ENCODE measurements around the gene TRPM6. TPM values are rescaled to one million over a fixed set of nuclear protein-coding genes. Genes with fewer than 3 reads are reported as not detected.

Gene TRPM6
- total RNA-seq, 1 donor from 2014 or later: 1.7 TPM

DNA sequence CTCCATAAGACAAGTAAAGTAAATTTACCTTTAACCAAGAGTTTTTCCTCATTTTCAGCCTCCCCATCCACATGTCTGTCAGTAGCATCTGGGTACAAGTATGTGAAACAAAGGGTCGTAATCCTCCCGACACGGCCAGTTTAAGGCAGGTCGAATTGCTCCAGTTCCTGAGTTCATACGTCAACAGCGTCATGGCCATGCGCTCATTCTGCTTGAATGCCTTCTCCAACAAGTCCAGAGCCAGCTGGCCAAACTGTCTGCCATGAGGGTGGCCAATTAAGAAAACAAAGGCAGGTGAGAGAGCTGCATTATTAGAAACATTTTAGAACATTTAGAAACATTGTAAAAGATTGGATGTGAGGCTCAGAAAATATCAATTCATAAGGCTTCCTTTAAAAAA lies 87.5 kb downstream of the TRPM6 start:
- no peaks in the 10 kb centered on the region for H3K36me3 Mint-ChIP-seq (ENCODE audit: unreplicated experiment)
- TF ChIP-seq, protein P1, sequence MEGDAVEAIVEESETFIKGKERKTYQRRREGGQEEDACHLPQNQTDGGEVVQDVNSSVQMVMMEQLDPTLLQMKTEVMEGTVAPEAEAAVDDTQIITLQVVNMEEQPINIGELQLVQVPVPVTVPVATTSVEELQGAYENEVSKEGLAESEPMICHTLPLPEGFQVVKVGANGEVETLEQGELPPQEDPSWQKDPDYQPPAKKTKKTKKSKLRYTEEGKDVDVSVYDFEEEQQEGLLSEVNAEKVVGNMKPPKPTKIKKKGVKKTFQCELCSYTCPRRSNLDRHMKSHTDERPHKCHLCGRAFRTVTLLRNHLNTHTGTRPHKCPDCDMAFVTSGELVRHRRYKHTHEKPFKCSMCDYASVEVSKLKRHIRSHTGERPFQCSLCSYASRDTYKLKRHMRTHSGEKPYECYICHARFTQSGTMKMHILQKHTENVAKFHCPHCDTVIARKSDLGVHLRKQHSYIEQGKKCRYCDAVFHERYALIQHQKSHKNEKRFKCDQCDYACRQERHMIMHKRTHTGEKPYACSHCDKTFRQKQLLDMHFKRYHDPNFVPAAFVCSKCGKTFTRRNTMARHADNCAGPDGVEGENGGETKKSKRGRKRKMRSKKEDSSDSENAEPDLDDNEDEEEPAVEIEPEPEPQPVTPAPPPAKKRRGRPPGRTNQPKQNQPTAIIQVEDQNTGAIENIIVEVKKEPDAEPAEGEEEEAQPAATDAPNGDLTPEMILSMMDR (IDR thresholded peaks at IDR 0.05; ENCODE audit: partially characterized antibody, unreplicated experiment): no peak
- H3K27me3 Mint-ChIP-seq (ENCODE audit: unreplicated experiment): no peaks in the 10 kb centered on the region
- no peak for DNase-seq
- H3K9me3 Mint-ChIP-seq (ENCODE audit: unreplicated experiment): peaks cover 2% of the 10 kb centered on the region
- H3K27ac Mint-ChIP-seq (ENCODE audit: unreplicated experiment): peak overlapping the region; percentile 40
- H3K4me1 Mint-ChIP-seq (ENCODE audit: low read depth, unreplicated experiment): peaks cover 12% of the 10 kb centered on the region
- no peak overlapping the region for H3K4me3 Mint-ChIP-seq (ENCODE audit: unreplicated experiment)

DNA sequence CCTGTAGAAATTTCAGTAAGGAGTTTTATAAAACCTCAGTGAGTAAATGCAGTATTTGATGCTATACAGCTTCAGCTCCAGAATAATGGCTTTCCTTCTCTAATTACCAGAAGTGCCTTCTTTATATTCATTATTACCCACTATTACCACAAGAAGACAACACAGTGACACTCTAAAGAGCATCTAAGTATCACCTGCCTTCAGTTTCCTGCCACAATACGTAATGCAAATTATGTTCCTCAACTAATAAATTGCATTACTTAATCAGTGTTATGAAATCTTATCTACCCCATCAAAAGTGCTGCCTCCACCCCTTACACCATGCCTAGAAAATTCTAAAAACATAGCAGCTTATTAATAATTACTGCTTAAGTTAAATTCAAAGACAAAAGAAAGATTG lies 91.9 kb downstream of the TRPM6 start:
- no peaks in the 10 kb centered on the region for H3K27me3 Mint-ChIP-seq (ENCODE audit: unreplicated experiment)

DNA sequence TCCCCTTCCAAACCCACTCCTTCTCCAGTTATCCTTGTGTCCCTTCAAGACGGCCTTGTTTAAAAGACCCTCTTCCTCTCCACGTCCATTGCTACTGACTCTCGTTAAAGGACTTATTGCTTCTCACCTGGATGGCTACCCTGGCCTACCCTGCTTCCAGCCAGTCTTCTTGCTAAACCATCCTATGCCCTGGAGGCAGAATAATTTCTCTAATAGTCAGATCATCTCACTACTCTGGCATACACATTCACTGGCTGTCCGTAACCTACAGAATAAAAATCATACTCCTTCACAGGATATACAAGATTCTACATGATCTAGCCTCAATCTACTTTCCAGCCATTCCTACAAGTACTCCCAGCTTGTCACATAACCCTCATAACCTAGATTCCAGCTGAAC lies 92.6 kb downstream of the TRPM6 start:
- Mint-ChIP-seq H3K27me3 (ENCODE audit: unreplicated experiment) (no peaks in the 10 kb centered on the region), H3K4me3 (ENCODE audit: unreplicated experiment) (no peak overlapping the region), H3K9me3 (ENCODE audit: unreplicated experiment) (peaks cover 2% of the 10 kb centered on the region), H3K36me3 (ENCODE audit: unreplicated experiment) (no peaks in the 10 kb centered on the region), H3K27ac (ENCODE audit: unreplicated experiment) (no peak overlapping the region), H3K4me1 (ENCODE audit: low read depth, unreplicated experiment) (peaks cover 6% of the 10 kb centered on the region)
- no peak for DNase-seq
- TF ChIP-seq, protein P1 (IDR thresholded peaks at IDR 0.05; ENCODE audit: partially characterized antibody, unreplicated experiment): no peak

More for the DNA sequence above, 91.9 kb downstream of the TRPM6 start:
- no peaks in the 10 kb centered on the region for H3K36me3 Mint-ChIP-seq (ENCODE audit: unreplicated experiment)
- no peak overlapping the region for H3K27ac Mint-ChIP-seq (ENCODE audit: unreplicated experiment)
- no peak overlapping the region for H3K4me3 Mint-ChIP-seq (ENCODE audit: unreplicated experiment)
- H3K4me1 Mint-ChIP-seq (ENCODE audit: low read depth, unreplicated experiment): peaks cover 9% of the 10 kb centered on the region
- DNase-seq: no peak
- H3K9me3 Mint-ChIP-seq (ENCODE audit: unreplicated experiment): peaks cover 2% of the 10 kb centered on the region
- TF ChIP-seq, protein P1 (IDR thresholded peaks at IDR 0.05; ENCODE audit: partially characterized antibody, unreplicated experiment): no peak

DNA sequence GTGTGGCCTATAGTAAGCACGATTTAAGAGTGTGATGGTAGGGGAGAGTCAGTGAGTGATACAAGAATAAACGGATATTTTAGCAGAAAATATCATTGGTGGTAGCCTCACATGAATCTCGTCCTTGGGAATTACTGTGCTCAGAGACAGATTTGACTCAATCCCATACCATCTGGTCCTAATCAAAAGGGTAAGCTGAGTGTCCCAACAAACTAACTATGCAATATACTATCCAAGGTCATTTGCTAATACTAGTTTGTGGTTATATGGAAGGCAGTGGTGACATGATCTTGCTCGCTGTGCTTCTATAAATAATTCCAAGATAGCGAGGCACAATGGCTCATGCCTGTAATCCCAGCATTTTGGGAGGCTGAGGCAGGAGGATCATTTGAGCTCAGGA lies 103.2 kb downstream of the TRPM6 start:
- no peaks in the 10 kb centered on the region for H3K4me1 Mint-ChIP-seq (ENCODE audit: low read depth, unreplicated experiment)
- no peaks in the 10 kb centered on the region for H3K9me3 Mint-ChIP-seq (ENCODE audit: unreplicated experiment)
- TF ChIP-seq, protein P1 (IDR thresholded peaks at IDR 0.05; ENCODE audit: partially characterized antibody, unreplicated experiment): no peak
- DNase-seq: no peak
- no peak overlapping the region for H3K27ac Mint-ChIP-seq (ENCODE audit: unreplicated experiment)
- H3K27me3 Mint-ChIP-seq (ENCODE audit: unreplicated experiment): peaks cover 1% of the 10 kb centered on the region
- H3K4me3 Mint-ChIP-seq (ENCODE audit: unreplicated experiment): no peak overlapping the region
- no peaks in the 10 kb centered on the region for H3K36me3 Mint-ChIP-seq (ENCODE audit: unreplicated experiment)

DNA sequence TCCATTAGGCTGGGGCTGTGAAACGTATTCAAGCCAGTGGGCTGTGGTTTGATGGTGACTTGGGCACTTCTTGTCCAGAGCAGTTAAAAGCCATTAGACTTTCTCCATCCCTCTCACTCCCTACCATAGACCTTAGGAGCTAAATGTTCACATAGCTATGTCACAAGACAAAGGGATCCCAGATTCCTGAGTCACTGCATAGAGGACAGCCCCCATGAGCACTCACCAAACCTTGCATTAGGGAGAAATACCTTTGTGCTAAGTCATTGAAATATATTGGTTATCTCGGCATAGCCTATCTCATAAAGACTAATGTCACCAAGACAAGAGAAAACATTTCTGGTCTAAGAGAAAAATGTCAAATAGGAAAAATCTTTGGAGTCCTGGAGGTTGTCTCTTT lies 104.3 kb downstream of the TRPM6 start:
- TF ChIP-seq, protein P1 (IDR thresholded peaks at IDR 0.05; ENCODE audit: partially characterized antibody, unreplicated experiment): no peak
- DNase-seq: no peak
- Mint-ChIP-seq H3K4me3 (ENCODE audit: unreplicated experiment) (no peak overlapping the region), H3K27ac (ENCODE audit: unreplicated experiment) (no peak overlapping the region), H3K27me3 (ENCODE audit: unreplicated experiment) (peaks cover 1% of the 10 kb centered on the region), H3K36me3 (ENCODE audit: unreplicated experiment) (no peaks in the 10 kb centered on the region), H3K9me3 (ENCODE audit: unreplicated experiment) (no peaks in the 10 kb centered on the region), H3K4me1 (ENCODE audit: low read depth, unreplicated experiment) (no peaks in the 10 kb centered on the region)

Measured in glutamatergic neuron (in vitro differentiated cells).